C4-2B (cell line): ENCODE data around the gene CCDC40.

ENCODE experiments used
- ZFX ChIP-seq: fragments of 450-650 bp; IDR thresholded peaks from 2 replicates; pipeline ENCODE4 v1.6.1; 2017
- TF ChIP-seq, protein P1 (sequence below): fragments of 450-650 bp; conservative IDR thresholded peaks from 2 replicates; pipeline ENCODE4 v1.5.1; 2017; ENCODE audit warnings: mild to moderate bottlenecking

GRCh38 chr17:80086616-80087015, 50.2 kb downstream of the CCDC40 start:
- TF ChIP-seq, protein P1, sequence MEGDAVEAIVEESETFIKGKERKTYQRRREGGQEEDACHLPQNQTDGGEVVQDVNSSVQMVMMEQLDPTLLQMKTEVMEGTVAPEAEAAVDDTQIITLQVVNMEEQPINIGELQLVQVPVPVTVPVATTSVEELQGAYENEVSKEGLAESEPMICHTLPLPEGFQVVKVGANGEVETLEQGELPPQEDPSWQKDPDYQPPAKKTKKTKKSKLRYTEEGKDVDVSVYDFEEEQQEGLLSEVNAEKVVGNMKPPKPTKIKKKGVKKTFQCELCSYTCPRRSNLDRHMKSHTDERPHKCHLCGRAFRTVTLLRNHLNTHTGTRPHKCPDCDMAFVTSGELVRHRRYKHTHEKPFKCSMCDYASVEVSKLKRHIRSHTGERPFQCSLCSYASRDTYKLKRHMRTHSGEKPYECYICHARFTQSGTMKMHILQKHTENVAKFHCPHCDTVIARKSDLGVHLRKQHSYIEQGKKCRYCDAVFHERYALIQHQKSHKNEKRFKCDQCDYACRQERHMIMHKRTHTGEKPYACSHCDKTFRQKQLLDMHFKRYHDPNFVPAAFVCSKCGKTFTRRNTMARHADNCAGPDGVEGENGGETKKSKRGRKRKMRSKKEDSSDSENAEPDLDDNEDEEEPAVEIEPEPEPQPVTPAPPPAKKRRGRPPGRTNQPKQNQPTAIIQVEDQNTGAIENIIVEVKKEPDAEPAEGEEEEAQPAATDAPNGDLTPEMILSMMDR: no peak
- no peak for TF ChIP-seq ZFX
